ENCODE results near the gene IQCK.

Gene IQCK

GRCh38 chr16:19835968-19836421 is 117.9 kb downstream of the IQCK start:
- TF ChIP-seq CTCF (IDR thresholded peaks at IDR 0.05; ENCODE audit: low read depth, low read length, missing control alignments), result no peak
- DNase-seq (ENCODE audit: extremely low read depth, low read depth), result no peak
- H3K4me3 ChIP-seq (replicated peaks; ENCODE audit: low read depth, low read length), result no peak overlapping the region

GRCh38 chr16:19837331-19837980 is 119.4 kb downstream of the IQCK start:
- DNase-seq (ENCODE audit: extremely low read depth, low read depth), result no peak
- H3K4me3 ChIP-seq (replicated peaks; ENCODE audit: low read depth, low read length), result no peak overlapping the region
- no peak for TF ChIP-seq CTCF (IDR thresholded peaks at IDR 0.05; ENCODE audit: low read depth, low read length, missing control alignments)

GRCh38 chr16:19837984-19838707 is 120.1 kb downstream of the IQCK start:
- TF ChIP-seq CTCF (IDR thresholded peaks at IDR 0.05; ENCODE audit: low read depth, low read length, missing control alignments), result no peak
- no peak for DNase-seq (ENCODE audit: extremely low read depth, low read depth)
- no peak overlapping the region for H3K4me3 ChIP-seq (replicated peaks; ENCODE audit: low read depth, low read length)

DNA sequence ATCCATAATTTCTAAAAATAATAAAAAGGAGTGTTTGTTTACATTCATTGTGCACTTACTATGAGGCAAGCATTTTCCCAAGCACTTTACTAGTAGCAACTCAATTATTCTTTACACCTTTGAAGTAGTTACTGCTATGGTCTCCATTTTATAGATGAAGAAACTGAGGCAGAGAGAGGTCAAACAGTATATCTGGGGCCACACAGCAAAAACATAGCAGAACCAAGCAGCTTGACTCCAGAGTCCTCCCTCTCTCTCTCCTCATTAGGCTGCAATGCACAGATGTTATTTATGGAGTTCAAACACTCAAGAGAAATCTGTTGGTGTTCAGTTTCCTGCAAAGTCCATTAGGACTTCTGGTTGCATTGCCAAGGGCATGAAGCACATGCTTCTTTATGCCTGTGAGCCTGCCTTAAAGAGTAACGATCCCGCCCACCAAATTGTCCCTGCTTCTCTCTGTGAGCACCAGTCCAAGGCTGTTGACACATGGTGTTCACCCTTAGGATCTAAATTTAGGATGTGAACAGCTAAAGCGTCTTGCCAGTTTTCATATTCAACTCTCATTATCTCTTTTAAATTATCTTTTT is 122.5 kb downstream of the IQCK start:
- TF ChIP-seq CTCF (IDR thresholded peaks at IDR 0.05; ENCODE audit: low read depth, low read length, missing control alignments), result no peak
- H3K4me3 ChIP-seq (replicated peaks; ENCODE audit: low read depth, low read length), result no peak overlapping the region
- DNase-seq (ENCODE audit: extremely low read depth, low read depth), result no peak

DNA sequence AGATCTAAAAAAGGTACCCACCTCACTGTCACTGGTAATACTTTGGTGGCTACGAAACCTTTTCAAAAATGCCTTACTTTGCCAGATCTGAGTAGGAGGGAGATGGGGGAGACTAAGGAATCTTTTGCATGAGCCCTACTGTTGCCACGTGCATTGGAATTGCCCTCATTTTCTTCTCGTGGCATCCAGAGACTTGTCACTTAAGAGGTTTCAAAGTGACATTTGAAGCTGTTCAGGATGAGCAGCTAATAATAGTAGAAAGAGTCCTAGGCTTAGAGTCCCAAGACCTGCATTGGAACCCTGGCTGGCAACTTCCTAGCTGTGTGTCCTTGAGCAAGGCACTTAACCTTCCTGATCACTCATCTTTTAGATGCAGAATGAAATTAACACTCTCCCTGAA is 123.1 kb downstream of the IQCK start:
- no peak for TF ChIP-seq CTCF (IDR thresholded peaks at IDR 0.05; ENCODE audit: low read depth, low read length, missing control alignments)
- no peak overlapping the region for H3K4me3 ChIP-seq (replicated peaks; ENCODE audit: low read depth, low read length)
- no peak for DNase-seq (ENCODE audit: extremely low read depth, low read depth)

GRCh38 chr16:19842426-19843157 is 124.5 kb downstream of the IQCK start:
- TF ChIP-seq CTCF (IDR thresholded peaks at IDR 0.05; ENCODE audit: low read depth, low read length, missing control alignments), result no peak
- no peak overlapping the region for H3K4me3 ChIP-seq (replicated peaks; ENCODE audit: low read depth, low read length)
- no peak for DNase-seq (ENCODE audit: extremely low read depth, low read depth)

All from HFF-Myc (cell line).